ENCODE data around the gene JAK3.
"Not testable (repeated sequence)": the region's sequence is repeated elsewhere in the genome, so short reads cannot be mapped to it uniquely, and the experiment has no call there.

Gene JAK3

GRCh38 chr19:17888260-17888659, 40.5 kb upstream of the JAK3 start:
- no peak for TF ChIP-seq CTCF (IDR thresholded peaks at IDR 0.05; ENCODE audit: low read length)
- no peak for TF ChIP-seq EZH2 (IDR thresholded peaks at IDR 0.05; ENCODE audit: borderline replicate concordance, low read length)
- Histone ChIP-seq H3F3A (ENCODE audit: insufficient read depth, low read length) (no peaks in the 10 kb centered on the region), H3K4me3 (ENCODE audit: low read depth, low read length, poor library complexity, severe bottlenecking) (no peak overlapping the region), H3K4me1 (ENCODE audit: insufficient read depth, low read length, severe bottlenecking) (no peaks in the 10 kb centered on the region), H3K9me3 (ENCODE audit: low read length) (no peaks in the 10 kb centered on the region), H3K27me3 (ENCODE audit: insufficient read depth, low read length) (no peaks in the 10 kb centered on the region), H3K9ac (ENCODE audit: low read length) (no peak overlapping the region), H3K9me2 (ENCODE audit: low read depth, low read length) (no peaks in the 10 kb centered on the region), H4K20me1 (ENCODE audit: insufficient read depth, low read length) (no peaks in the 10 kb centered on the region), H3K36me3 (ENCODE audit: insufficient read depth, low read length) (no peaks in the 10 kb centered on the region), H3K27ac (ENCODE audit: low read depth, low read length, poor library complexity, severe bottlenecking) (no peak overlapping the region), H3K79me2 (ENCODE audit: insufficient read depth, low read length) (no peaks in the 10 kb centered on the region), H2AFZ (ENCODE audit: low read length) (no peak overlapping the region), H3K4me2 (ENCODE audit: low read length) (no peak overlapping the region)

DNA sequence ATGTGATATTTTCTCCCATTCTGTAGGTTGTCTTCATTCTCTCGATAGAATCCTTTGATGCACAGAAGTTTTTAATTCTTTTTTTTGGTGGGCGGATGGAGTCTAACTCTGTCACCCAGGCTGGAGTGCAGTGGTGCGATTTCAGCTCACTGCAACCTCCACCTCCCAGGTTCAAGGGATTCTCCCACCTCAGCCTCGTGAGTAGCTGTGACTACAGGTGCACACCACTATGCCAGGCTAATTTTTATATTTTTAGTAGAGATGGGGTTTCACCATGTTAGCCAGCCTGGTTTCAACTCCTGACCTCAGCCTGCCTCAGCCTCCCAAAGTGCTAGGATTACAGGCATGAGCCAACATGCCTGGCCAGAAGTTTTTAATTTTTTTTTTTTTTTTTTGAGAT, 39.4 kb upstream of the JAK3 start:
- H3F3A ChIP-seq (ENCODE audit: insufficient read depth, low read length); H3K4me2 ChIP-seq (ENCODE audit: low read length); H3K27ac ChIP-seq (ENCODE audit: low read depth, low read length, poor library complexity, severe bottlenecking); H4K20me1 ChIP-seq (ENCODE audit: insufficient read depth, low read length); H3K9me2 ChIP-seq (ENCODE audit: low read depth, low read length); H3K9me3 ChIP-seq (ENCODE audit: low read length); H3K4me1 ChIP-seq (ENCODE audit: insufficient read depth, low read length, severe bottlenecking); H3K79me2 ChIP-seq (ENCODE audit: insufficient read depth, low read length); H2AFZ ChIP-seq (ENCODE audit: low read length); H3K36me3 ChIP-seq (ENCODE audit: insufficient read depth, low read length); H3K27me3 ChIP-seq (ENCODE audit: insufficient read depth, low read length); H3K4me3 ChIP-seq (ENCODE audit: low read depth, low read length, poor library complexity, severe bottlenecking); H3K9ac ChIP-seq (ENCODE audit: low read length): not testable (repeated sequence)

DNA sequence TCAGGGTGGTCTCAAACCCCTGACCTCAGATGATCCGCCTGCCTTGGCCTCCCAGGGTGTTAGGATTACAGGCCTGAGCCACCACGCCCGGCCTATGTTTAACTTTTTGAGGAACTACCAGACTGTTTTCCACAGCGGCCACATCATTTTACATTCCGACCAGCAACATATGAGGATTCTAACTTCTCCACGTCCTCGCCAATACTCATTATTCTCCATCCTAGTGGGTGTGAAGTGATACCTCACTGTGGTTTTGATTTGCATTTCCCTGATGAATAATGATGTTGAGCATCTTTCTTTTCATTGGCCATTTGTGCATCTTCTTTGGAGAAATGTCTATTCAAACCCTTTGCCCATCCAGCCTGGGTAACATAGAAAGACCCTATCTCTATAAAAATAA, 38.7 kb upstream of the JAK3 start:
- Histone ChIP-seq H3F3A (ENCODE audit: insufficient read depth, low read length) (no peaks in the 10 kb centered on the region), H3K4me3 (ENCODE audit: low read depth, low read length, poor library complexity, severe bottlenecking) (no peak overlapping the region), H3K27me3 (ENCODE audit: insufficient read depth, low read length) (no peaks in the 10 kb centered on the region), H3K4me1 (ENCODE audit: insufficient read depth, low read length, severe bottlenecking) (no peaks in the 10 kb centered on the region), H3K36me3 (ENCODE audit: insufficient read depth, low read length) (no peaks in the 10 kb centered on the region), H4K20me1 (ENCODE audit: insufficient read depth, low read length) (no peaks in the 10 kb centered on the region), H3K4me2 (ENCODE audit: low read length) (no peak overlapping the region), H3K79me2 (ENCODE audit: insufficient read depth, low read length) (no peaks in the 10 kb centered on the region), H3K9me2 (ENCODE audit: low read depth, low read length) (no peaks in the 10 kb centered on the region), H3K9ac (ENCODE audit: low read length) (no peak overlapping the region), H2AFZ (ENCODE audit: low read length) (no peak overlapping the region), H3K27ac (ENCODE audit: low read depth, low read length, poor library complexity, severe bottlenecking) (no peak overlapping the region), H3K9me3 (ENCODE audit: low read length) (no peaks in the 10 kb centered on the region)
- TF ChIP-seq EZH2 (IDR thresholded peaks at IDR 0.05; ENCODE audit: borderline replicate concordance, low read length) (no peak), CTCF (IDR thresholded peaks at IDR 0.05; ENCODE audit: low read length) (no peak)

DNA sequence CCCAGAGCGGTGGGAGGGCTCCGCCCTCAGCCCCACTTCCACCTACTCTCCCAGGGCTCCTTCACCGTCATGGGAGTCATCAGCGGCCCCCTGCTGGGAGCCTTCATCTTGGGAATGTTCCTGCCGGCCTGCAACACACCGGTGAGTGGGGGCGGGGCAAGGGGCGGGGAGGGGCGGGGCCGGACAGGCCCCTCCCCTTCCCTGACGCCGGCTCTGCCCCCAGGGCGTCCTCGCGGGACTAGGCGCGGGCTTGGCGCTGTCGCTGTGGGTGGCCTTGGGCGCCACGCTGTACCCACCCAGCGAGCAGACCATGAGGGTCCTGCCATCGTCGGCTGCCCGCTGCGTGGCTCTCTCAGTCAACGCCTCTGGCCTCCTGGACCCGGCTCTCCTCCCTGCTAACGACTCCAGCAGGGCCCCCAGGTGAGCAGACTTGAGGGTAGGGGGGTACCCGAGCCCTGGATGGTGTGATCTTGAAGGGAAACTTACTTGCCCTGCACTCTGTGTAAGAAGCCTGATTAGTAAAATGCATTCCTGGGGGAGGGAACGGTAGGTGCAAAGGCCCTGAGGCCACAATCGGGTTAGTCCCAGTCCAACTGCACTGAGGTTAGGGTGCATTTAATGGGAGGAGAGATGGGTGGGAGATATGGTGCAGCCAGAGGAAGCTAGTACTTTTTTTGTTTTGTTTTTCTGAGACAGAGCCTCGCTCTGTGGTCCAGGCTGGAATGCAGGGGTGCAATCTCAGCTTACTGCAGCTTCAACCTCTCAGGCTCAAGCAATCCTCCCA, 36.0 kb upstream of the JAK3 start:
- Histone ChIP-seq H2AFZ (ENCODE audit: low read length) (no peak overlapping the region), H3F3A (ENCODE audit: insufficient read depth, low read length) (no peaks in the 10 kb centered on the region), H3K9me3 (ENCODE audit: low read length) (no peaks in the 10 kb centered on the region), H4K20me1 (ENCODE audit: insufficient read depth, low read length) (no peaks in the 10 kb centered on the region), H3K27me3 (ENCODE audit: insufficient read depth, low read length) (peaks cover 6% of the 10 kb centered on the region), H3K36me3 (ENCODE audit: insufficient read depth, low read length) (no peaks in the 10 kb centered on the region), H3K27ac (ENCODE audit: low read depth, low read length, poor library complexity, severe bottlenecking) (no peak overlapping the region), H3K9ac (ENCODE audit: low read length) (no peak overlapping the region), H3K9me2 (ENCODE audit: low read depth, low read length) (no peaks in the 10 kb centered on the region), H3K4me1 (ENCODE audit: insufficient read depth, low read length, severe bottlenecking) (no peaks in the 10 kb centered on the region), H3K4me3 (ENCODE audit: low read depth, low read length, poor library complexity, severe bottlenecking) (no peak overlapping the region), H3K79me2 (ENCODE audit: insufficient read depth, low read length) (no peaks in the 10 kb centered on the region), H3K4me2 (ENCODE audit: low read length) (no peak overlapping the region)
- TF ChIP-seq CTCF (IDR thresholded peaks at IDR 0.05; ENCODE audit: low read length) (no peak), EZH2 (IDR thresholded peaks at IDR 0.05; ENCODE audit: borderline replicate concordance, low read length) (no peak)
